K562 (cell line): ENCODE measurements around the gene GNB2. TPM values are rescaled to one million over a fixed set of nuclear protein-coding genes. Genes with fewer than 3 reads are reported as not detected.
A peak's percentile ranks its signal among the peaks of the same experiment; 100 is the strongest.

Experiments
- ASH1L ChIP-seq: fragments of 450-650 bp; IDR thresholded peaks from 2 replicates; pipeline ENCODE4 v1.6.1; 2018; ENCODE audit warnings: borderline replicate concordance, mild to moderate bottlenecking, low read depth; ENCODE audit not compliant: partially characterized antibody
- CBX8 ChIP-seq: fragments of 200-600 bp; sonication (generic); IDR thresholded peaks from 2 replicates; pipeline ENCODE4 v1.6.1; 2012; ENCODE audit warnings: borderline replicate concordance, mixed run types, low read depth, mild to moderate bottlenecking, moderate library complexity, mixed read lengths, low read length, control low read depth, inconsistent platforms; ENCODE audit not compliant: poor library complexity, severe bottlenecking; ENCODE audit errors: extremely low read depth
- CCNT2 ChIP-seq: IDR thresholded peaks from 2 replicates; pipeline ENCODE4 v1.6.1; 2011; ENCODE audit warnings: borderline replicate concordance, low read depth, mild to moderate bottlenecking, moderate library complexity, mixed read lengths, low read length; ENCODE audit not compliant: insufficient read length; ENCODE audit errors: extremely low read depth
- DPF2 ChIP-seq: fragments of 450-650 bp; IDR thresholded peaks from 2 replicates; pipeline ENCODE4 v1.6.1; 2016
- EP300 ChIP-seq: IDR thresholded peaks from 2 replicates; pipeline ENCODE4 v1.6.1; 2012; ENCODE audit warnings: low read length, improper control_type of control experiment
- L3MBTL2 ChIP-seq: fragments of 450-650 bp; IDR thresholded peaks from 2 replicates; pipeline ENCODE4 v1.6.1; 2016; ENCODE audit warnings: mild to moderate bottlenecking, moderate library complexity
- MAFK ChIP-seq: IDR thresholded peaks from 2 replicates; pipeline ENCODE4 v1.6.1; 2011; ENCODE audit warnings: low read length, improper control_type of control experiment
- MCM5 ChIP-seq: fragments of 450-650 bp; IDR thresholded peaks from 2 replicates; pipeline ENCODE4 v1.6.1; 2016; ENCODE audit warnings: low read depth
- MTA2 ChIP-seq: fragments of 450-650 bp; IDR thresholded peaks from 2 replicates; pipeline ENCODE4 v1.6.1; 2016; ENCODE audit warnings: low read depth
- MTF1 ChIP-seq: fragments of 250-450 bp; sonication (Bioruptor Pico); IDR thresholded peaks from 2 replicates; pipeline ENCODE4 v1.9.0; 2021; ENCODE audit warnings: moderate library complexity, mild to moderate bottlenecking, inconsistent platforms, borderline replicate concordance
- NR2F6 ChIP-seq: fragments of 450-650 bp; formaldehyde crosslinking; IDR thresholded peaks from 2 replicates; pipeline ENCODE4 v1.4.0; 2020; ENCODE audit warnings: mild to moderate bottlenecking
- POLR2B ChIP-seq: fragments of 450-650 bp; IDR thresholded peaks from 2 replicates; pipeline ENCODE4 v1.6.1; 2018; ENCODE audit warnings: low read depth; ENCODE audit not compliant: partially characterized antibody
- RBM15 ChIP-seq: fragments of 200-400 bp; formaldehyde crosslinking; IDR thresholded peaks from 2 replicates; pipeline ENCODE4 v1.6.1; 2018; ENCODE audit warnings: mild to moderate bottlenecking, low read length, moderate library complexity; ENCODE audit not compliant: insufficient read depth
- RBM34 ChIP-seq: fragments of 200-400 bp; formaldehyde crosslinking; IDR thresholded peaks from 2 replicates; pipeline ENCODE4 v1.6.1; 2018; ENCODE audit warnings: low read length, borderline replicate concordance; ENCODE audit not compliant: insufficient read depth
- RFX1 ChIP-seq: fragments of 450-650 bp; IDR thresholded peaks from 2 replicates; pipeline ENCODE4 v1.6.1; 2016; ENCODE audit warnings: mild to moderate bottlenecking, moderate library complexity
- SMAD1 ChIP-seq: fragments of 150-350 bp; IDR thresholded peaks from 2 replicates; pipeline ENCODE4 v1.6.1; 2014; ENCODE audit warnings: low read length, low read depth; ENCODE audit not compliant: partially characterized antibody
- TARDBP ChIP-seq: fragments of 450-650 bp; IDR thresholded peaks from 2 replicates; pipeline ENCODE4 v1.6.1; 2016
- TCFL5 ChIP-seq: fragments of 250-450 bp; sonication (Bioruptor Pico); conservative IDR thresholded peaks from 2 replicates; pipeline ENCODE4 v1.6.1; 2021; ENCODE audit warnings: mild to moderate bottlenecking, moderate library complexity, matching md5 sums
- ZKSCAN3 ChIP-seq: fragments of 250-450 bp; sonication (Bioruptor Pico); IDR thresholded peaks from 2 replicates; pipeline ENCODE4 v1.4.0; 2020
- ZNF75A ChIP-seq: fragments of 450-650 bp; formaldehyde crosslinking; IDR thresholded peaks from 2 replicates; pipeline ENCODE4 v1.4.0; 2020; ENCODE audit warnings: mild to moderate bottlenecking
- ZNF764 ChIP-seq: fragments of 250-450 bp; sonication (Bioruptor Pico); IDR thresholded peaks from 2 replicates; pipeline ENCODE4 v1.4.0; 2020; ENCODE audit warnings: low read depth, mild to moderate bottlenecking, moderate library complexity
- polyA plus RNA-seq, 8 experiments: library from polyadenylated mRNA; depleted of rRNA in 4 of 8; stranded (reverse) in 5 of 8; unstranded in 3 of 8; fragments of >200 nt; fragmentation: Nextera tagmentation in 2 of 8; fragmentation: Illumina TruSeq in 1 of 8; extraction: Ambion mirVana in 2 of 8; extraction: Trizol in 1 of 8; gene quantifications; 2 replicates each; pipeline versions ENCODE4 v1.2.1 to v1.2.3, GENCODE V29; 2011 to 2014; ENCODE audit warnings: inconsistent platforms in 1 of 8, missing spikeins in 1 of 8
- total RNA-seq, 7 experiments: library from RNA; depleted of rRNA in 6 of 7; stranded (reverse); fragments of >200 nt in 6 of 7; fragmentation: Illumina TruSeq in 2 of 7; extraction: Trizol in 2 of 7; gene quantifications; 2 replicates each; pipeline versions ENCODE4 v1.2.1 to v1.2.3, GENCODE V29; 2011 to 2021; ENCODE audit warnings: low replicate concordance in 1 of 7
- TF ChIP-seq, protein P1 (sequence below): fragments of 450-650 bp; IDR thresholded peaks from 2 replicates; pipeline ENCODE4 v1.6.1; 2017; ENCODE audit warnings: antibody characterized with exemption
- TF ChIP-seq, protein P2 (sequence below): fragments of 450-650 bp; IDR thresholded peaks from 2 replicates; pipeline ENCODE4 v1.6.1; 2016; ENCODE audit warnings: low read depth, mild to moderate bottlenecking, moderate library complexity
- TF ChIP-seq, protein P3 (sequence below): fragments of 250-450 bp; sonication (Bioruptor Pico); IDR thresholded peaks from 2 replicates; pipeline ENCODE4 v1.8.0; 2021; ENCODE audit warnings: mild to moderate bottlenecking, moderate library complexity
- TF ChIP-seq, protein P4 (sequence below): fragments of 450-650 bp; IDR thresholded peaks from 2 replicates; pipeline ENCODE4 v1.6.1; 2014; ENCODE audit warnings: low read depth, mild to moderate bottlenecking, moderate library complexity, borderline replicate concordance

GNB2 gene
- total and polyA plus RNA-seq, 9 of the 15 experiments (the other 6 are each of a cell fraction or from before 2014, with no cell fraction given), result 0.65 to 320 (median 104) TPM

DNA sequence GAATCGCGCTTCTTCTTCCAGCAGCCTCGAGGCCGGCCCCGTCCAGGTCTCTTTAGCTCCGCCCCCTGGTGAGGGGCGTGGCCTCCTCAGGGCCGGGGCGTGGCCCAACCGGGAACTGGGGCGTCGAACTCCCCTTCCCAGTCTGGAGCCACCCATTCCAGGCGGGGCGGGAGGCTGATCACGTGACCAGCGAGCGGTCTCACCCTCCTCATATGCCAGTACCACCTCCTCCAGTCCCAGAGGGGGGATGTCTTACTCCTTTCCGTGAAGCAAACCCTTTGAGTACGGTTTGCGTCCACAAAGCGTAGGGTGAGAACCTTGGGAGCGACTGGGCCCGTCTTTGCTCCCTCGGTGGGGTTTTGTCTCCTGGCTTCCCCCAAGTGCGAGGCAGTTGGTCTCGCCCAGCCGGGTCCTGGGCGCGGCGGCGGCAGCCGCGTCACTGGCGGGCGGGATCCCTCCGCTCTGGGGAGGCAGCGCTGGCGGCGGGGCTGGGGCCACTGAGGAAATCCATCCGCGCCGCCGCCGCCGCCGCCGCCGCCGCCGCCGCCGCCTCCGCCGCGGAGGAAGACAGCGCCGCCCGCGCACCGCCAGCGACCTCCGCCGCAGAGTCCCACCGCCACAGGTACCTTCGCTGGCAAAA, at the start of gene GNB2 (continued):
- TF ChIP-seq SMAD1, result no peak
- TF ChIP-seq TCFL5 (CRISPR knock-in tag), result no peak
- TF ChIP-seq CBX8, result no peak
- no peak for TF ChIP-seq ZNF75A (CRISPR knock-in tag)
- no peak for TF ChIP-seq ZKSCAN3
- TF ChIP-seq, protein P1, sequence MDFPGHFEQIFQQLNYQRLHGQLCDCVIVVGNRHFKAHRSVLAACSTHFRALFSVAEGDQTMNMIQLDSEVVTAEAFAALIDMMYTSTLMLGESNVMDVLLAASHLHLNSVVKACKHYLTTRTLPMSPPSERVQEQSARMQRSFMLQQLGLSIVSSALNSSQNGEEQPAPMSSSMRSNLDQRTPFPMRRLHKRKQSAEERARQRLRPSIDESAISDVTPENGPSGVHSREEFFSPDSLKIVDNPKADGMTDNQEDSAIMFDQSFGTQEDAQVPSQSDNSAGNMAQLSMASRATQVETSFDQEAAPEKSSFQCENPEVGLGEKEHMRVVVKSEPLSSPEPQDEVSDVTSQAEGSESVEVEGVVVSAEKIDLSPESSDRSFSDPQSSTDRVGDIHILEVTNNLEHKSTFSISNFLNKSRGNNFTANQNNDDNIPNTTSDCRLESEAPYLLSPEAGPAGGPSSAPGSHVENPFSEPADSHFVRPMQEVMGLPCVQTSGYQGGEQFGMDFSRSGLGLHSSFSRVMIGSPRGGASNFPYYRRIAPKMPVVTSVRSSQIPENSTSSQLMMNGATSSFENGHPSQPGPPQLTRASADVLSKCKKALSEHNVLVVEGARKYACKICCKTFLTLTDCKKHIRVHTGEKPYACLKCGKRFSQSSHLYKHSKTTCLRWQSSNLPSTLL, result no peak
- TF ChIP-seq, protein P2, sequence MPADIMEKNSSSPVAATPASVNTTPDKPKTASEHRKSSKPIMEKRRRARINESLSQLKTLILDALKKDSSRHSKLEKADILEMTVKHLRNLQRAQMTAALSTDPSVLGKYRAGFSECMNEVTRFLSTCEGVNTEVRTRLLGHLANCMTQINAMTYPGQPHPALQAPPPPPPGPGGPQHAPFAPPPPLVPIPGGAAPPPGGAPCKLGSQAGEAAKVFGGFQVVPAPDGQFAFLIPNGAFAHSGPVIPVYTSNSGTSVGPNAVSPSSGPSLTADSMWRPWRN, result no peak
- TF ChIP-seq DPF2, result peak; percentile 74
- no peak for TF ChIP-seq MCM5
- TF ChIP-seq POLR2B, result peak; percentile 41
- TF ChIP-seq MTF1 (CRISPR knock-in tag), result no peak
- TF ChIP-seq RBM34, result no peak
- TF ChIP-seq RBM15, result no peak
- TF ChIP-seq L3MBTL2, result peak; percentile 91
- TF ChIP-seq ZNF764 (CRISPR knock-in tag), result no peak
- TF ChIP-seq MTA2, result no peak
- 0 out of 2 replicates have a peak, but pooled peaks have one; percentile 15 for TF ChIP-seq MAFK
- TF ChIP-seq, protein P3, sequence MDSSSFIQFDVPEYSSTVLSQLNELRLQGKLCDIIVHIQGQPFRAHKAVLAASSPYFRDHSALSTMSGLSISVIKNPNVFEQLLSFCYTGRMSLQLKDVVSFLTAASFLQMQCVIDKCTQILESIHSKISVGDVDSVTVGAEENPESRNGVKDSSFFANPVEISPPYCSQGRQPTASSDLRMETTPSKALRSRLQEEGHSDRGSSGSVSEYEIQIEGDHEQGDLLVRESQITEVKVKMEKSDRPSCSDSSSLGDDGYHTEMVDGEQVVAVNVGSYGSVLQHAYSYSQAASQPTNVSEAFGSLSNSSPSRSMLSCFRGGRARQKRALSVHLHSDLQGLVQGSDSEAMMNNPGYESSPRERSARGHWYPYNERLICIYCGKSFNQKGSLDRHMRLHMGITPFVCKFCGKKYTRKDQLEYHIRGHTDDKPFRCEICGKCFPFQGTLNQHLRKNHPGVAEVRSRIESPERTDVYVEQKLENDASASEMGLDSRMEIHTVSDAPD (CRISPR knock-in tag), result no peak
- TF ChIP-seq, protein P4, sequence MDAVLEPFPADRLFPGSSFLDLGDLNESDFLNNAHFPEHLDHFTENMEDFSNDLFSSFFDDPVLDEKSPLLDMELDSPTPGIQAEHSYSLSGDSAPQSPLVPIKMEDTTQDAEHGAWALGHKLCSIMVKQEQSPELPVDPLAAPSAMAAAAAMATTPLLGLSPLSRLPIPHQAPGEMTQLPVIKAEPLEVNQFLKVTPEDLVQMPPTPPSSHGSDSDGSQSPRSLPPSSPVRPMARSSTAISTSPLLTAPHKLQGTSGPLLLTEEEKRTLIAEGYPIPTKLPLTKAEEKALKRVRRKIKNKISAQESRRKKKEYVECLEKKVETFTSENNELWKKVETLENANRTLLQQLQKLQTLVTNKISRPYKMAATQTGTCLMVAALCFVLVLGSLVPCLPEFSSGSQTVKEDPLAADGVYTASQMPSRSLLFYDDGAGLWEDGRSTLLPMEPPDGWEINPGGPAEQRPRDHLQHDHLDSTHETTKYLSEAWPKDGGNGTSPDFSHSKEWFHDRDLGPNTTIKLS, result peak; percentile 80
- 0 out of 2 replicates have a peak, but pooled peaks have one; percentile 38 for TF ChIP-seq EP300
- TF ChIP-seq ASH1L, result peak; percentile 87
- peak; percentile 59; the same call in 1 of the 2 replicates for TF ChIP-seq TARDBP
- peak; percentile 92 for TF ChIP-seq CCNT2
- TF ChIP-seq RFX1, result no peak
- TF ChIP-seq NR2F6 (CRISPR knock-in tag), result no peak
